ENCODE results near the gene APPL2.

GRCh38 chr12:105189293-105189692 is 46.7 kb downstream of the APPL2 start:
- no peak for TF ChIP-seq EZH2 (IDR thresholded peaks at IDR 0.05; ENCODE audit: borderline replicate concordance, low read depth, low read length, poor library complexity, severe bottlenecking)
- TF ChIP-seq, protein P1, sequence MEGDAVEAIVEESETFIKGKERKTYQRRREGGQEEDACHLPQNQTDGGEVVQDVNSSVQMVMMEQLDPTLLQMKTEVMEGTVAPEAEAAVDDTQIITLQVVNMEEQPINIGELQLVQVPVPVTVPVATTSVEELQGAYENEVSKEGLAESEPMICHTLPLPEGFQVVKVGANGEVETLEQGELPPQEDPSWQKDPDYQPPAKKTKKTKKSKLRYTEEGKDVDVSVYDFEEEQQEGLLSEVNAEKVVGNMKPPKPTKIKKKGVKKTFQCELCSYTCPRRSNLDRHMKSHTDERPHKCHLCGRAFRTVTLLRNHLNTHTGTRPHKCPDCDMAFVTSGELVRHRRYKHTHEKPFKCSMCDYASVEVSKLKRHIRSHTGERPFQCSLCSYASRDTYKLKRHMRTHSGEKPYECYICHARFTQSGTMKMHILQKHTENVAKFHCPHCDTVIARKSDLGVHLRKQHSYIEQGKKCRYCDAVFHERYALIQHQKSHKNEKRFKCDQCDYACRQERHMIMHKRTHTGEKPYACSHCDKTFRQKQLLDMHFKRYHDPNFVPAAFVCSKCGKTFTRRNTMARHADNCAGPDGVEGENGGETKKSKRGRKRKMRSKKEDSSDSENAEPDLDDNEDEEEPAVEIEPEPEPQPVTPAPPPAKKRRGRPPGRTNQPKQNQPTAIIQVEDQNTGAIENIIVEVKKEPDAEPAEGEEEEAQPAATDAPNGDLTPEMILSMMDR (conservative IDR thresholded peaks at IDR 0.05; ENCODE audit: low read depth, low read length): no peak

Measured in A673 (cell line).